Cardiac septum (tissue), 1 donor: ENCODE data around the gene KRT74. TPM values are rescaled to one million over a fixed set of nuclear protein-coding genes. Genes with fewer than 3 reads are reported as not detected.
A peak's percentile ranks its signal among the peaks of the same experiment; 100 is the strongest.

Experiments used
- DNase-seq: peaks from one replicate; pipeline ENCODE4 v3.0.0-alpha.2; 2020; ENCODE audit warnings: low spot score
- intact Hi-C: fragments of 100-400 bp; cut with DNase I; formaldehyde crosslinking; loops from one replicate; pipeline ENCODE4 v1.14.0; 2022
- total RNA-seq: library from RNA; stranded (reverse); fragmentation: NEBNext Ultra II Directional; extraction: Animal tissue kit (Norgen Biotek cat#: 25700); gene quantifications from one replicate; pipeline ENCODE4 v1.2.1, GENCODE V29; 2021
- donor health status: DM: no; HTN: no; CAD: no.

Gene KRT74
- total RNA-seq, 1 donor from 2014 or later = not detected

- DNase-seq = peak; percentile 31
- intact Hi-C loops = loop anchor here (5.0 to 10.0 kb wide), 3 partner anchors 197 to 425 kb away; no protein-coding TSS in a partner anchor
Observed at GRCh38 chr12:52579468-52580465, 6.1 kb upstream of the KRT74 start.

- DNase-seq = no peak
- intact Hi-C loops = no loop called here
Observed at GRCh38 chr12:52578469-52578868, 4.8 kb upstream of the KRT74 start.

- intact Hi-C loops = no loop called here
- DNase-seq = no peak
Observed at GRCh38 chr12:52577316-52577715, 3.7 kb upstream of the KRT74 start.

- intact Hi-C loops = no loop called here
- no peak for DNase-seq
Observed at GRCh38 chr12:52575948-52576347, 2.3 kb upstream of the KRT74 start.

GRCh38 chr12:52575256-52575655 is 1.6 kb upstream of the KRT74 start:
- intact Hi-C loops = no loop called here

GRCh38 chr12:52573306-52573705 is 337 bp downstream of the KRT74 start:
- intact Hi-C loops = no loop called here
- no peak for DNase-seq

More at GRCh38 chr12:52575256-52575655, 1.6 kb upstream of the KRT74 start:
- DNase-seq = no peak

- DNase-seq = no peak
- intact Hi-C loops = no loop called here
Observed at GRCh38 chr12:52570511-52570910, 3.1 kb downstream of the KRT74 start.

- no peak for DNase-seq
- intact Hi-C loops = no loop called here
Observed at GRCh38 chr12:52568111-52568510, 5.5 kb downstream of the KRT74 start.

- intact Hi-C loops = no loop called here
- no peak for DNase-seq
Observed at GRCh38 chr12:52566847-52567291, 6.8 kb downstream of the KRT74 start.

GRCh38 chr12:52564582-52564981 is 9.1 kb downstream of the KRT74 start:
- DNase-seq = no peak
- intact Hi-C loops = no loop called here

GRCh38 chr12:52561880-52562449 is 11.7 kb downstream of the KRT74 start:
- intact Hi-C loops = no loop called here

GRCh38 chr12:52559979-52560378 is 13.7 kb downstream of the KRT74 start:
- DNase-seq = no peak
- intact Hi-C loops = no loop called here

More at GRCh38 chr12:52561880-52562449, 11.7 kb downstream of the KRT74 start:
- DNase-seq = no peak

GRCh38 chr12:52558781-52559445 is 14.7 kb downstream of the KRT74 start:
- no peak for DNase-seq

GRCh38 chr12:52557476-52557875 is 16.2 kb downstream of the KRT74 start:
- no peak for DNase-seq

More at GRCh38 chr12:52558781-52559445, 14.7 kb downstream of the KRT74 start:
- intact Hi-C loops = no loop called here

GRCh38 chr12:52555577-52555976 is 18.1 kb downstream of the KRT74 start:
- intact Hi-C loops = no loop called here
- DNase-seq = no peak

More at GRCh38 chr12:52557476-52557875, 16.2 kb downstream of the KRT74 start:
- intact Hi-C loops = no loop called here

GRCh38 chr12:52552681-52553195 is 20.9 kb downstream of the KRT74 start, which contains the start of gene KRT71:
Gene KRT71 (minus strand): TSS chr12:52553145. CDS start chr12:52553077, 68 bp downstream.
- intact Hi-C loops = no loop called here
- DNase-seq = no peak

GRCh38 chr12:52552055-52552454 is 21.6 kb downstream of the KRT74 start:
- intact Hi-C loops = no loop called here
- no peak for DNase-seq

GRCh38 chr12:52551216-52551865 is 22.3 kb downstream of the KRT74 start:
- no peak for DNase-seq
- intact Hi-C loops = no loop called here

- no peak for DNase-seq
- intact Hi-C loops = no loop called here
Observed at GRCh38 chr12:52546126-52546525, 27.5 kb downstream of the KRT74 start.
